IMR-90 (cell line): Measurements from ENCODE around the gene WDR90. TPM values are rescaled to one million over a fixed set of nuclear protein-coding genes. Genes with fewer than 3 reads are reported as not detected.

ENCODE experiments used
- ATAC-seq: fragments of 200-7000 bp; cut with Tn5 transposase; 2 replicates; pipeline ENCODE4 v1.9.1; 2020; ENCODE audit warnings: low read depth, mild to moderate bottlenecking, moderate library complexity
- BruUV-seq: library from RNA; stranded (reverse); fragments of 400-500 nt; replicated peaks from 2 replicates; lab custom pipeline; 2021; lab: Mats Ljungman, UMichigan
- CTCF ChIA-PET: fragments of 300-600 bp; formaldehyde crosslinking; extraction: SDS; loops from one replicate; lab custom pipeline; 2021; ENCODE audit warnings: antibody characterized with exemption; lab: Yijun Ruan, JAX
- POLR2A ChIA-PET: fragments of 300-600 bp; sonication (Branson Sonifier 250); formaldehyde crosslinking; loops from one replicate; lab custom pipeline; 2022; ENCODE audit warnings: antibody characterized with exemption; ENCODE audit not compliant: unreplicated experiment; lab: Charles Lee
- DNase-seq: peaks from one replicate; pipeline ENCODE4 v3.0.0; 2013
- H2AFZ ChIP-seq: replicated peaks from 2 replicates; pipeline ENCODE3; 2013; ENCODE audit warnings: low read length, mild to moderate bottlenecking; ENCODE audit not compliant: poor library complexity
- H2AK5ac ChIP-seq: 2 replicates; pipeline ENCODE4 v1.6.1; 2013; ENCODE audit warnings: low read depth, low read length, inconsistent platforms
- H2AK9ac ChIP-seq: replicated peaks from 2 replicates; pipeline ENCODE3; 2013; ENCODE audit warnings: mild to moderate bottlenecking, low read depth, low read length, moderate library complexity; ENCODE audit not compliant: poor library complexity
- H2BK120ac ChIP-seq: 2 replicates; pipeline ENCODE4 v1.6.1; 2013; ENCODE audit warnings: low read depth, low read length, inconsistent platforms
- H2BK15ac ChIP-seq: 3 replicates; pipeline ENCODE4 v1.6.1; 2013; ENCODE audit warnings: low read depth, low read length, inconsistent platforms
- H2BK20ac ChIP-seq: 2 replicates; pipeline ENCODE4 v1.6.1; 2013; ENCODE audit warnings: low read depth, mild to moderate bottlenecking, inconsistent platforms, low read length, moderate library complexity
- H2BK5ac ChIP-seq: 2 replicates; pipeline ENCODE4 v1.6.1; 2013; ENCODE audit warnings: mild to moderate bottlenecking, low read depth, low read length, inconsistent platforms; ENCODE audit not compliant: poor library complexity, severe bottlenecking
- H3K14ac ChIP-seq: replicated peaks from 2 replicates; pipeline ENCODE4 v1.6.1; 2013; ENCODE audit warnings: low read depth, low read length, inconsistent platforms
- H3K18ac ChIP-seq: 2 replicates; pipeline ENCODE4 v1.6.1; 2013; ENCODE audit warnings: low read depth, low read length, control low read depth
- H3K23ac ChIP-seq: 2 replicates; pipeline ENCODE4 v1.6.1; 2013; ENCODE audit warnings: low read depth, low read length, inconsistent platforms
- H3K27ac ChIP-seq: 2 replicates; pipeline ENCODE4 v1.5.1; 2013; ENCODE audit warnings: mild to moderate bottlenecking, control low read depth, low read length; ENCODE audit not compliant: insufficient read depth
- H3K27me3 ChIP-seq: 2 replicates; pipeline ENCODE4 v1.6.1; 2013; ENCODE audit warnings: low read length; ENCODE audit not compliant: control insufficient read depth, insufficient read depth
- H3K36me3 ChIP-seq: 2 replicates; pipeline ENCODE4 v1.6.1; 2013; ENCODE audit warnings: low read length, mixed read lengths; ENCODE audit not compliant: control insufficient read depth, insufficient read depth
- H3K4ac ChIP-seq: 2 replicates; pipeline ENCODE4 v1.6.1; 2013; ENCODE audit warnings: low read depth, low read length, inconsistent platforms
- H3K4me1 ChIP-seq: 2 replicates; pipeline ENCODE4 v1.6.1; 2013; ENCODE audit warnings: low read length, mixed read lengths; ENCODE audit not compliant: control insufficient read depth, insufficient read depth
- H3K4me2 ChIP-seq: 2 replicates; pipeline ENCODE4 v1.6.1; 2013; ENCODE audit warnings: low read depth, mild to moderate bottlenecking, control low read depth, low read length, moderate library complexity
- H3K4me3 ChIP-seq: 2 replicates; pipeline ENCODE4 v1.5.1; 2013; ENCODE audit warnings: low read depth, mild to moderate bottlenecking, control low read depth, low read length, moderate library complexity; ENCODE audit not compliant: insufficient read depth
- H3K56ac ChIP-seq: 2 replicates; pipeline ENCODE4 v1.6.1; 2013; ENCODE audit warnings: low read length, inconsistent platforms; ENCODE audit not compliant: insufficient read depth; ENCODE audit errors: extremely low read depth
- H3K79me1 ChIP-seq, 2 experiments: 2 replicates each; pipeline ENCODE4 v1.6.1; 2013; ENCODE audit warnings: low read length in 2 of 2, inconsistent platforms in 1 of 2, low read depth in 1 of 2
- H3K9ac ChIP-seq: 2 replicates; pipeline ENCODE4 v1.6.1; 2013; ENCODE audit warnings: low read depth, low read length, control low read depth
- H3K9me1 ChIP-seq: 2 replicates; pipeline ENCODE4 v1.6.1; 2013; ENCODE audit warnings: low read length, inconsistent platforms; ENCODE audit not compliant: insufficient read depth
- H3K9me3 ChIP-seq: 2 replicates; pipeline ENCODE4 v1.6.1; 2013; ENCODE audit warnings: low read length; ENCODE audit not compliant: control insufficient read depth, insufficient read depth
- H4K20me1 ChIP-seq: 2 replicates; pipeline ENCODE4 v1.6.1; 2013; ENCODE audit warnings: low read length, inconsistent platforms; ENCODE audit not compliant: insufficient read depth
- H4K5ac ChIP-seq: 2 replicates; pipeline ENCODE4 v1.6.1; 2013; ENCODE audit warnings: mild to moderate bottlenecking, low read depth, low read length, control low read depth
- H4K8ac ChIP-seq, 2 experiments: 2 replicates each; pipeline ENCODE4 v1.6.1; 2013; ENCODE audit warnings: low read depth in 2 of 2, low read length in 2 of 2, control low read depth in 1 of 2, inconsistent platforms in 1 of 2
- H4K91ac ChIP-seq: 2 replicates; pipeline ENCODE4 v1.6.1; 2013; ENCODE audit warnings: low read depth, low read length, inconsistent platforms; ENCODE audit not compliant: insufficient read depth
- BHLHE40 ChIP-seq: fragments of 150-350 bp; IDR thresholded peaks from 2 replicates; pipeline ENCODE4 v1.6.1; 2016; ENCODE audit warnings: mild to moderate bottlenecking, low read depth, low read length
- CEBPB ChIP-seq: IDR thresholded peaks from 2 replicates; pipeline ENCODE4 v1.6.1; 2012; ENCODE audit warnings: low read depth, low read length, improper control_type of control experiment
- CHD1 ChIP-seq: IDR thresholded peaks from 2 replicates; pipeline ENCODE4 v1.6.1; 2012; ENCODE audit warnings: low read depth, low read length, improper control_type of control experiment
- CTCF ChIP-seq: conservative IDR thresholded peaks from 2 replicates; pipeline ENCODE4 v1.5.1; 2012; ENCODE audit warnings: mild to moderate bottlenecking, low read depth, low read length, improper control_type of control experiment
- ELK1 ChIP-seq: fragments of 150-350 bp; IDR thresholded peaks from 2 replicates; pipeline ENCODE4 v1.6.1; 2016; ENCODE audit warnings: low read depth, mild to moderate bottlenecking, low read length, moderate library complexity, borderline replicate concordance
- MXI1 ChIP-seq: IDR thresholded peaks from 2 replicates; pipeline ENCODE4 v1.6.1; 2012; ENCODE audit warnings: low read depth, mild to moderate bottlenecking, low read length, moderate library complexity, borderline replicate concordance
- RAD21 ChIP-seq: IDR thresholded peaks from 2 replicates; pipeline ENCODE4 v1.6.1; 2012; ENCODE audit warnings: low read length, improper control_type of control experiment
- RCOR1 ChIP-seq: IDR thresholded peaks from 2 replicates; pipeline ENCODE4 v1.6.1; 2012; ENCODE audit warnings: mild to moderate bottlenecking, low read length, improper control_type of control experiment; ENCODE audit not compliant: insufficient replicate concordance
- SMC3 ChIP-seq: fragments of 150-350 bp; IDR thresholded peaks from 2 replicates; pipeline ENCODE4 v1.6.1; 2016; ENCODE audit warnings: low read depth, mild to moderate bottlenecking, antibody characterized with exemption, low read length, moderate library complexity
- WGBS, 2 experiments: methylation state at CpG; one replicate each; pipeline versions ENCODE4 v1.1.5 to v1.1.7; 2013; ENCODE audit warnings: missing lambda C conversion rate in 2 of 2; ENCODE audit not compliant: insufficient read length in 1 of 2; ENCODE audit errors: extremely low coverage in 2 of 2; 5-methylcytosine and 5-hydroxymethylcytosine counted together
- dilution Hi-C: fragments of 300-500 bp; cut with HindIII; formaldehyde crosslinking; loops from one replicate; pipeline ENCODE4 v1.14.3; 2018; ENCODE audit warnings: low sequenced_read_pairs; ENCODE audit not compliant: unreplicated experiment
- in situ Hi-C: fragments of 300-500 bp; cut with MboI; formaldehyde crosslinking; loops from 3 replicates; pipeline ENCODE4 v1.14.3; 2019; ENCODE audit warnings: low sequenced_read_pairs, inconsistent platforms, mixed read lengths
- intact Hi-C: fragments of 100-400 bp; cut with micrococcal nuclease; formaldehyde crosslinking; loops from 2 replicates; pipeline ENCODE4 v1.10.0; 2022
- polyA plus RNA-seq, 3 experiments: library from polyadenylated mRNA; depleted of rRNA; stranded (reverse); fragments of >200 nt; gene quantifications; 2 replicates each; pipeline ENCODE4 v1.2.3, GENCODE V29; 2012; ENCODE audit warnings: low replicate concordance in 1 of 3
- total RNA-seq: library from RNA; depleted of rRNA; stranded (reverse); fragments of >200 nt; gene quantifications from 2 replicates; pipeline ENCODE4 v1.2.3, GENCODE V29; 2012

The WDR90 gene
- total and polyA plus RNA-seq, 2 of the 4 experiments (the other 2 are of a cell fraction) = 1.4 to 18.7 TPM

- Histone ChIP-seq H2BK5ac (no peak overlapping the region), H2BK15ac (no peak overlapping the region), H3K14ac (no peak overlapping the region), H3K79me1 (peaks cover 0 to 17% of the 10 kb centered on the region in 2 experiments; a peak in 2 of 4 replicates), H2AFZ (no peak overlapping the region), H3K27ac (no peak overlapping the region; the same call in 1 of the 2 replicates), H3K4me2 (peak overlapping the region; percentile 98), H3K9ac (peak overlapping the region; percentile 74; the same call in 1 of the 2 replicates), H2AK5ac (no peak overlapping the region), H4K5ac (no peak overlapping the region), H3K18ac (no peak overlapping the region), H3K4me3 (peak overlapping the region; percentile 97; the same call in 1 of the 2 replicates), H3K27me3 (no peaks in the 10 kb centered on the region), H2BK20ac (no peak overlapping the region), H2AK9ac (peak overlapping the region; percentile 91), H3K36me3 (peaks cover 12% of the 10 kb centered on the region; the same call in 1 of the 2 replicates), H3K4ac (no peak overlapping the region; the same call in 1 of the 2 replicates), H3K9me3 (no peaks in the 10 kb centered on the region), H3K23ac (no peak overlapping the region), H4K8ac (no peak overlapping the region), H3K9me1 (peaks cover 8% of the 10 kb centered on the region; the same call in 1 of the 2 replicates), H4K20me1 (peaks cover 4% of the 10 kb centered on the region), H3K56ac (no peak overlapping the region), H3K4me1 (peaks cover 23% of the 10 kb centered on the region), H4K91ac (no peak overlapping the region), H2BK120ac (no peak overlapping the region)
- CTCF ChIA-PET = no interaction called here
- intact Hi-C loops = loop anchor here (5.0 kb wide), 1 partner anchor 108 kb away; the partner anchor contains the start of gene CAPN15
- BruUV-seq = no TSS peak
- WGBS, 2 experiments = no CpG with 5 or more reads among the region's 7 CpGs
- ATAC-seq (no peak), DNase-seq (no peak)
- TF ChIP-seq CEBPB (no peak), RAD21 (no peak), CHD1 (no peak), ELK1 (no peak), BHLHE40 (no peak), MXI1 (no peak), CTCF (no peak), SMC3 (no peak), RCOR1 (no peak)
- dilution Hi-C loops = no loop called here
- in situ Hi-C loops = no loop called here
- POLR2A ChIA-PET = no interaction called here
Measured at GRCh38 chr16:634996-635395, 14.2 kb upstream of the WDR90 start.
